HG02678 (cell line): ENCODE data around the gene IL32.
A peak's percentile ranks its signal among the peaks of the same experiment; 100 is the strongest.

Source experiments
- ATAC-seq: cut with Tn5 transposase; IDR thresholded peaks from one replicate; pipeline ENCODE4 v1.9.1; 2021; ENCODE audit warnings: mild to moderate bottlenecking, moderate library complexity; ENCODE audit not compliant: unreplicated experiment

IL32 gene

GRCh38 chr16:3065069-3065741 is at the start of gene IL32:
Gene IL32 (plus strand): TSS chr16:3065640. CDS start chr16:3065812, 172 bp downstream.
- no peak for ATAC-seq

DNA sequence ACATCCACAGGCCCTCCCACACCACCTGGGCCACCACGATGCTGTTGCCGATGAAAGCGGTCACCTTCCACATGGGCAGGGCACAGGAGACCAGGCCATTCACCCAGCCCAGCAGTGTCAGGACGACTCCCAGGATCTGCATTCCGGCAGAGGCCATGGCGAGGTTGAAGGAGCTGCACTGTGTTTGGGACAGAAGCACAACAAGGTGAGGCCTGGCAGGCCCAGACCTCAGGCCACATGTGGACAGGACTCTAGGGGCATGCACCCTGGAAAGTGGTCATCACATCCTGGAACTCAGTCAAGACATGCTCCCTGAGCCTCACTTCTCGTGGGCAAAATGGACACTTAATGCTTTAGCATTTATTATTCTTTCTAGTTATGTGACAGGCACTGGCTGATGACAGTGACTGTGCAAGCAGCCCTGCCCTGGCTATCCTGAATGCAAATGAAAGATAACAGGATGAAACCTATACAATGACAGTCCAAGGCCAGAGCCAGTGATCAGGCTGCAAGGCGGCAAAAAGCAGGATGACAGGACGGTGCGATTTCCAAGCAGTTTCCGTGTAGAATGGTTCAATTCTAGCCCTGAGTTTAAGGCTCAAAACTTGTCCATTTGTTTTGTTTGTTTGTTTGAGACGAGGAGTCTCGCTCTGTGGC is 49.4 kb upstream of the IL32 start:
- no peak for ATAC-seq

DNA sequence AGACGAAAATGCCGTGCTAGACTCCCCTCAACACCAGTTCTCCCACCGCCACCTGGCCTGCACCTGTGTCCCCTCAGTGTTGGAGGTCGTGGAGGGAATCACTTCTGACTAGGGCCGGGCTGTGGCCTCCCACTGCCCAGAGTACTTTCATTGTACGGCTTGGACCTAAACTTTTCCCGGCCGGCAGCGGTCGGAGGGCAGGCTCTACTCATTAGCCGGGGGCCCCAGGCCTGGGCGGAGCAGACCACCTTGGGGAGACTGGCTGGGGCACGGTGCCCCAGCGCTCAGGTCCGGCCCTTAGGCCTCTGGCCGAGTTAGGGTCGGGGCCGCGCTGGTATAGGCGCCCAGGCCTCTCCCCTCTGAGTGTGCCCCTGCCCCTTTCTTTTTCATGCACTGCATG is 48.1 kb upstream of the IL32 start:
- no peak for ATAC-seq

- no peak for ATAC-seq
Measured at GRCh38 chr16:3017794-3018506, 47.5 kb upstream of the IL32 start, which contains the start of gene CLDN6. Gene CLDN6 (minus strand): TSS chr16:3018183. CDS start chr16:3016021, 2,162 bp downstream.

- ATAC-seq, result no peak
Measured at GRCh38 chr16:3019594-3020246, 45.7 kb upstream of the IL32 start.

- ATAC-seq, result no peak
Measured at GRCh38 chr16:3020247-3020603, 45.2 kb upstream of the IL32 start, which contains the start of gene TNFRSF12A. Gene TNFRSF12A (plus strand): TSS chr16:3020368. CDS start chr16:3020398, 30 bp downstream.

GRCh38 chr16:3020604-3021448 is 44.6 kb upstream of the IL32 start:
- ATAC-seq, result no peak

DNA sequence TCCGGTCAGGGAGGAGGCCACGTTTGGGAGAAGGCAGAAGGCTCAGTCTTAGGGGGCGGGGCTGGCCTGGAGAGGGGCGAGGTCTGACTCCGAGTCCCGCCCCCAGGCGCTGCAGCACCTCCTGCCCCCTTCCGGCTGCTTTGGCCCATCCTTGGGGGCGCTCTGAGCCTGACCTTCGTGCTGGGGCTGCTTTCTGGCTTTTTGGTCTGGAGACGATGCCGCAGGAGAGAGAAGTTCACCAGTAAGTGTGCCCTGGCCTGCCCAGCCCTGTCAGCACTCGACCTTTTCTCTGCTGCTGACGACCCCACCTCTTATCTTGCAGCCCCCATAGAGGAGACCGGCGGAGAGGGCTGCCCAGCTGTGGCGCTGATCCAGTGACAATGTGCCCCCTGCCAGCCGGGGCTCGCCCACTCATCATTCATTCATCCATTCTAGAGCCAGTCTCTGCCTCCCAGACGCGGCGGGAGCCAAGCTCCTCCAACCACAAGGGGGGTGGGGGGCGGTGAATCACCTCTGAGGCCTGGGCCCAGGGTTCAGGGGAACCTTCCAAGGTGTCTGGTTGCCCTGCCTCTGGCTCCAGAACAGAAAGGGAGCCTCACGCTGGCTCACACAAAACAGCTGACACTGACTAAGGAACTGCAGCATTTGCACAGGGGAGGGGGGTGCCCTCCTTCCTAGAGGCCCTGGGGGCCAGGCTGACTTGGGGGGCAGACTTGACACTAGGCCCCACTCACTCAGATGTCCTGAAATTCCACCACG is 43.8 kb upstream of the IL32 start:
- no peak for ATAC-seq

- ATAC-seq, result no peak
Measured at GRCh38 chr16:3022208-3022683, 43.2 kb upstream of the IL32 start.

DNA sequence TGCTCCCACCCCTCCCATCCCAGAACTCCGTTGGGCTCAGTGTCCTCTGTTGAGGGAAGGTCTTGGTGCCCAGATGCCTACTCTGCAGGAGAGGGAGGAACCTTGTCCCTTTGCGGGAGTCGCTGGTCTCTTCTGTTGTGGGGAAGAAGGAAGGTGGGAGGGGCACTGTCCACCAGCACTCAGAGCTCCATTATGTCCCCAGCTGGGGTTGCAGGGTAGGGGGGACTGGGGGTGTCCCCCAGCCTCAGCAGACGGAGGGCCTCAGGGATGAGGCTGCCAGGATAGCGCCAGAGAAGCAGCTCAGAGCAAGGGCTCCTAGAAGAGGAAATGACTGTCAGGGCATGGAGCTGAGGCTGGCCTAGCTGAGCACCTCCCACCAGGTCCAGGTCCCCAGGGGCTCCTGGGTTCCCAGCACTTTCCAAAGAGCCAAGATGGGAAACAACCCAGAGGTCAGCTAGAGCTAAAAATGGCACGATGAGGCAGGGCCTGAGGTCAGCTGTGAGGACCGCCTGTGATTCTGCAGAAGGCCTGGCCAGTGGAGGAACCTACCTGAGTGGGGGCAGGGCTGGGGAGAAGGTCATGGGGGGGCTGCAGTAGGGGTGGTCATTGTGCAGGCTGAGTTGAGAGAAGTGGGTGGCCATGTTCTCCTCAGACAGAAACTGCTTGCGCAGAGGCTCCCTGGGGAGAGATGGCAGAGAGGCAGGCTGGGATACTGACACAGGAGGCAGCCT is 42.6 kb upstream of the IL32 start:
- no peak for ATAC-seq

DNA sequence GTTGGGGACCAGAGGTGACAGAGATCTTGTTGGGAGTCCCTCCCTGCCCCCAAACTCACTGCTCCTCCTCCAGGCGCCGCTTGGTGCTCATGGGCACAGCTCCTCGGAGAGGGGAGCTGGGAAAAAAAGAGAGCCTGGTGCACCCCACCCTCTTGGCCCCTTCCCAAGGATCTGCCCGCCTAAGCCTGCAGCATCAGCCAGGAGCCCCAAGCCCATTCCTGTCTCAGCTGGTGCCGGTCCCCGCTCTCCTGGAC is 42.1 kb upstream of the IL32 start:
- no peak for ATAC-seq

- peak; percentile 82 for ATAC-seq
Measured at GRCh38 chr16:3023669-3024478, 41.6 kb upstream of the IL32 start, which contains the start of the genes HCFC1R1 and THOC6. Gene HCFC1R1 (minus strand): TSS chr16:3023942. CDS start chr16:3023941, 1 bp downstream. Gene THOC6 (plus strand): TSS chr16:3024035. CDS start chr16:3024327, 292 bp downstream.

DNA sequence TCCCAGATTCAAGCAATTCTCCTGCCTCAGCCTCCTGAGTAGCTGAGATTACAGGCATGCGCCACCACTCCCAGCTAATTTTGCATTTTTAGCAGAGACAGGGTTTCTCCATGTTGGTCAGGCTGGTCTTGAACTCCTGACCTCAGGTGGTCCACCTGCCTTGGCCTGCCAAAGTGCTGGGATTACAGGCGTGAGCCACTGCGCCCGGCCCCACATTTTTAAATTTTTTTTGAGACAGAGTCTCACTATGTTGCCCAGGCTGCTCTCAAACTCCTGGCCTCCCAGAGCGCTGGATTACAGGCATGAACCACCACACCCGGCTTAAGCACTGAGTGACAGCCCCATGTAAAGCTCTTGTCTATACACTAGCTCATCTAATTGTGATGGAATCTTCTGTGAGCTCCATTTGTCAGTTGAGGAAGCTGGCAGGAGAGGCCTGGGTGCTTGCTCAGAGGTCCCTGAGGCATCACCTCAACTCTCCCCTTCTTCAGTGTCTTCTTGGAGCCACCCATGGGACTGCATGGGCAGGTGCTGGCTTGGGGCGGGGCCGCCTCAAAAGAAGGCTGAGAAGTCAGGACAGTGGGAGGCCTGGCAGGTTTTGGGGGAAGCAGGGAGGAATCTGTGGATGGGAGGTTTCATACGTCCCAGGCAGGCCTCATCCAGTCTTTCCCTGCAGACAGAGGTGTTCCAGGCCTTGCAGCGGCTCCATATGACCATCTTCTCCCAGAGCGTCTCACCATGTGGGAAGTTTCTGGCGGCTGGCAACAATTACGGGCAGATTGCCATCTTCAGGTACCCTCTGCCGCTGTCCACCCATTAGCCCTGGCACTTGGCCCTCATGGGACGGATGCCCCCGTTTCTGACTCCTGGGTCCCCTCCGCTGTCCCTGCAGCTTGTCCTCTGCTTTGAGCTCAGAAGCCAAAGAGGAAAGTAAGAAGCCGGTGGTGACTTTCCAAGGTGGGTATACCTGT is 40.1 kb upstream of the IL32 start:
- no peak for ATAC-seq

- no peak for ATAC-seq
Measured at GRCh38 chr16:3026003-3026378, 39.4 kb upstream of the IL32 start.

DNA sequence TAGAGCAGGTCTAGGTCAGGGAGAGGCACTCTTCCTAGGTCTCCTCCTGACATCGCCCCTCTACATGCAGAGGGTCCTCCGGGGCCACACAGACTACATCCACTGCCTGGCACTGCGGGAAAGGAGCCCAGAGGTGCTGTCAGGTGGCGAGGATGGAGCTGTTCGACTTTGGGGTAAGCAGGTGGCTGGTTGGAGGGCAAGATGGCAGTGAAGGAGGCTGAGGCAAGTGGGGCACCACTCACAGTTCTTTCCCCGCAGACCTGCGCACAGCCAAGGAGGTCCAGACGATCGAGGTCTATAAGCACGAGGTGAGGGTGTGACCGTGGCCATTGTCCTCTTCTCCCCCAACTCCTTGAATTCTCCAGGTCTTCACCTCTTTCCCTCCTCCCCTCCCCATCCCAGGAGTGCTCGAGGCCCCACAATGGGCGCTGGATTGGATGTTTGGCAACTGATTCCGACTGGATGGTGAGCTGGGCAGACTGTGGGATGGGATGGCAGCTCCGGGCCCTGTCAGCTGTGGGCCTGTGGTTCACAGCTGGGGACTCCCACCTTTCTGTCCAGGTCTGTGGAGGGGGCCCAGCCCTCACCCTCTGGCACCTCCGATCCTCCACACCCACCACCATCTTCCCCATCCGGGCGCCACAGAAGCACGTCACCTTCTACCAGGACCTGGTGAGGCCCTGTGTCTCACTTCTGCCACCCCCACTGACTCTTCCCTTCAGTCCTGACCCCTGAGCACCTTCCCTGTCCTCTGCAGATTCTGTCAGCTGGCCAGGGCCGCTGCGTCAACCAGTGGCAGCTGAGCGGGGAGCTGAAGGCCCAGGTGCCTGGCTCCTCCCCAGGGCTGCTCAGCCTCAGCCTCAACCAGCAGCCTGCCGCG is 38.6 kb upstream of the IL32 start:
- ATAC-seq, result no peak

- ATAC-seq, result no peak
Measured at GRCh38 chr16:3027489-3027795, 38.0 kb upstream of the IL32 start.
